Measurements from ENCODE around the gene PTPRH.

The PTPRH gene

DNA sequence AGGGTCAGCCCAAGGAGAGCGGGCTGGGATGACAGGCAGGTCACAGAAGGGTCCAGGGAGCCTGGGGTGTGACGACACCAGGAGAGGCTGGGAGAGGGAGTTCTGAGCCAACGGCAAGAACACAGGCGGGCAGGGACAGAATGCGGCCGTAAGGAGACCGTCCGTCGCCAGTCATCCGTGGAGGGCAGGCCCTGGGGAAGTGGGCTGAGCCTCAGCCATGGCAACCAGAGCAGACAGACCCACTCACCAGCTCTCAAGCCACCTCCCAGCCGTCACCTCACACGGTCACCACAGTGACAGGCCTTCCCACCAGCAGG is 22.9 kb upstream of the PTPRH start:
- no peak for FAIRE-seq
- DNase-seq (ENCODE audit: insufficient read length, low spot score): no peak
- no peak for TF ChIP-seq PAX5 (IDR thresholded peaks at IDR 0.05; ENCODE audit: insufficient read depth, low read length, severe bottlenecking)
- TF ChIP-seq POU2F2 (IDR thresholded peaks at IDR 0.05; ENCODE audit: low read depth, low read length): no peak
- no peak for TF ChIP-seq POLR2AphosphoS5 (IDR thresholded peaks at IDR 0.05; ENCODE audit: low read depth, low read length)
- TF ChIP-seq TAF1 (IDR thresholded peaks at IDR 0.05; ENCODE audit: low read depth, low read length): no peak
- no peak for TF ChIP-seq POLR2A (IDR thresholded peaks at IDR 0.05; ENCODE audit: low read depth, low read length)
- TF ChIP-seq SPI1 (IDR thresholded peaks at IDR 0.05; ENCODE audit: low read depth, low read length): no peak

GRCh38 chr19:55231391-55232285 is 22.3 kb upstream of the PTPRH start:
- FAIRE-seq (no peak), DNase-seq (ENCODE audit: insufficient read length, low spot score) (no peak)
- no peak for TF ChIP-seq PAX5 (IDR thresholded peaks at IDR 0.05; ENCODE audit: insufficient read depth, low read length, severe bottlenecking)
- TF ChIP-seq POLR2A (IDR thresholded peaks at IDR 0.05; ENCODE audit: low read depth, low read length): no peak
- TF ChIP-seq POLR2AphosphoS5 (IDR thresholded peaks at IDR 0.05; ENCODE audit: low read depth, low read length): no peak
- TF ChIP-seq POU2F2 (IDR thresholded peaks at IDR 0.05; ENCODE audit: low read depth, low read length): no peak
- TF ChIP-seq TAF1 (IDR thresholded peaks at IDR 0.05; ENCODE audit: low read depth, low read length): no peak
- no peak for TF ChIP-seq SPI1 (IDR thresholded peaks at IDR 0.05; ENCODE audit: low read depth, low read length)

- DNase-seq (ENCODE audit: insufficient read length, low spot score) (no peak), FAIRE-seq (no peak)
- TF ChIP-seq POU2F2 (IDR thresholded peaks at IDR 0.05; ENCODE audit: low read depth, low read length): no peak
- no peak for TF ChIP-seq SPI1 (IDR thresholded peaks at IDR 0.05; ENCODE audit: low read depth, low read length)
- no peak for TF ChIP-seq PAX5 (IDR thresholded peaks at IDR 0.05; ENCODE audit: insufficient read depth, low read length, severe bottlenecking)
Observed at GRCh38 chr19:55230780-55231179, 21.5 kb upstream of the PTPRH start.

GRCh38 chr19:55230329-55230728 is 21.0 kb upstream of the PTPRH start:
- TF ChIP-seq POLR2AphosphoS5 (IDR thresholded peaks at IDR 0.05; ENCODE audit: low read depth, low read length) (no peak), POU2F2 (IDR thresholded peaks at IDR 0.05; ENCODE audit: low read depth, low read length) (no peak), TAF1 (IDR thresholded peaks at IDR 0.05; ENCODE audit: low read depth, low read length) (no peak), PAX5 (IDR thresholded peaks at IDR 0.05; ENCODE audit: insufficient read depth, low read length, severe bottlenecking) (no peak), SPI1 (IDR thresholded peaks at IDR 0.05; ENCODE audit: low read depth, low read length) (no peak), POLR2A (IDR thresholded peaks at IDR 0.05; ENCODE audit: low read depth, low read length) (no peak)
- no peak for DNase-seq (ENCODE audit: insufficient read length, low spot score)
- no peak for FAIRE-seq

DNA sequence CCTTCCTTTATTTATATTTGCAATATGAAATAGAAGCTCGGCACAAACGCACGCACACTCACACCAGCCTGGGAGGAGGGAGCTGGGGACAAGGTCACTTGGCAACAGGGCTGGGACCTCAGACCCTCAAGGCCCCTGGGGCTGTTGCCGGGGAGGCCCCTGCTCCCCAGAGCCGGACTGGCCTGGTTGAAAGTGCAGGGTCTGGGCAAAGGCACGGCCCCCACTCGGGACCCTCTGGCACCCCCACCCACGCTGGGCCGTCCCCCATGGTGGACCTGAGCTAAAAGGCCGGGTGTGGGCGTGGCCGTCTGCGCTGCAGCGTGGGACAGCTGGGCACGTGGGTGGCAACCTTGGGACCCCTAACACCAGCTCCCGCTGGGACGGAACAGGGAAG is 20.5 kb upstream of the PTPRH start:
- TF ChIP-seq SPI1 (IDR thresholded peaks at IDR 0.05; ENCODE audit: low read depth, low read length) (no peak), POLR2AphosphoS5 (IDR thresholded peaks at IDR 0.05; ENCODE audit: low read depth, low read length) (no peak), PAX5 (IDR thresholded peaks at IDR 0.05; ENCODE audit: insufficient read depth, low read length, severe bottlenecking) (no peak), TAF1 (IDR thresholded peaks at IDR 0.05; ENCODE audit: low read depth, low read length) (no peak), POU2F2 (IDR thresholded peaks at IDR 0.05; ENCODE audit: low read depth, low read length) (no peak)
- no peak for FAIRE-seq
- no peak for DNase-seq (ENCODE audit: insufficient read length, low spot score)

DNA sequence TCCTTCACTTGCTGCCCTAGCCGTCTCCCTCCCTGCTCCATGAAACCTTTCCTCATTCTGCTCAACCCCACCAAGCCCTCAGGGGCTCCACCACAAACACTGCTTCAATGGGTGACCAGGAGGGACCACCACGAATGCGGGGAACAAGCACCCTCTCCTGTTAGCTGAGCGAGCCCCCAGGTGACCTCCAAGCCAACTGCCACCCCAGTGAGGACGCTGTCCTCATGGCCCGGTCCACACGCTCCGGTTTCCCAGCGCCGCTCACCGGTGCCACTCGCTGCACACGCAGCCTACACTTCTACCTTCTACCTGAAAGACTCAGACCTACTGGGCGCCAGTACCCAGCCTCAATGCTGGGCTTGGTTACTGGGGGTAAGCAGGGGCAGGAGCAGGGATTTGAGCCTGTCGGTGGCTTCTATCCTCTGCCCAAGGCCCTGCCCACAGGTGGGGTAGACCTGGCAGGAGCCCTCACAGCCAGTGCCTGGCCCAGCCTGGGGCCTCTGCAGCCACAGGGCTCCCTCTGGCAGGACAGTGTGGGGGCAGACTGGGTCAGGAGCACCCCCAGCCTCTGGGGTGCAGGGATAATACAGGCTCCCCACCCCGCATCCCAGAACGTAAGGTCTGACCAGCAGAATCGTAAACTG is 20.0 kb upstream of the PTPRH start:
- DNase-seq (ENCODE audit: insufficient read length, low spot score) (no peak), FAIRE-seq (no peak)
- TF ChIP-seq SPI1 (IDR thresholded peaks at IDR 0.05; ENCODE audit: low read depth, low read length): no peak
- TF ChIP-seq TAF1 (IDR thresholded peaks at IDR 0.05; ENCODE audit: low read depth, low read length): no peak
- no peak for TF ChIP-seq POLR2AphosphoS5 (IDR thresholded peaks at IDR 0.05; ENCODE audit: low read depth, low read length)
- TF ChIP-seq PAX5 (IDR thresholded peaks at IDR 0.05; ENCODE audit: insufficient read depth, low read length, severe bottlenecking): no peak
- TF ChIP-seq POU2F2 (IDR thresholded peaks at IDR 0.05; ENCODE audit: low read depth, low read length): no peak
- no peak for TF ChIP-seq POLR2A (IDR thresholded peaks at IDR 0.05; ENCODE audit: low read depth, low read length)

DNA sequence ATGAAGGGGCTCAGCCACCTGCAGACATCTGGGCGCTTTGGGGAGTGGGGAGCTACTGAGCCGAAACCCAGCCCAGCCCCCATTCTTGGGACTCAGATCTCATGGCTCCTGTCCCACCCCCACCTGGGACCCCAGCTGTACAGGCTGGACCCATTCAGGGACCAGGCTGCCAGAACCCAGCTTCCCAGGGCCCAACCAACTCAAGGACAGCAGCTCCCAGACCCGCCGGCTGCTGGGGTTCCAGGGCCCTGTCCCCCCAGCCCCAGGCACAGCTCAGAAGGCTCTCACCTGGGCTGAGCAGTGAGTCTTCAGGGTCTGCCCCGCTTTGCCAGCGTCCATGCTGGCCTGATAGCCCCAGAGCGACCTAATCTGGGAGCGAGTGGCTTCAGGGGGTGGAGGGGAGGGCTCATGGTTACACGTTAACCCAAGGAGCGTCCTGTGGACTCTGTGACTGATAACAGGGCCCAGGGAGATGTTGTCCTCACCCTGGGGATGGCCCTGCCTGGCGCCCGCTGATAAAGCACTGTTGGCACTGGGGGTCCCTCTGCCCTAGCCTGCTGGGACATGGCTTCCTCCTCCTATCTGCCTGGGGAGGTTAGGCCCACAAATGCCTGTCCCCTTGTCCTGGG is 19.2 kb upstream of the PTPRH start, which contains the start of gene TMEM86B:
Gene TMEM86B, minus strand, starts transcription at position 361 of the 629 bp plus-strand sequence. Its CDS starts 22 bp downstream, at position 339.
- DNase-seq (ENCODE audit: insufficient read length, low spot score) (no peak), FAIRE-seq (no peak)
- TF ChIP-seq POLR2AphosphoS5 (IDR thresholded peaks at IDR 0.05; ENCODE audit: low read depth, low read length) (no peak), SPI1 (IDR thresholded peaks at IDR 0.05; ENCODE audit: low read depth, low read length) (no peak), PAX5 (IDR thresholded peaks at IDR 0.05; ENCODE audit: insufficient read depth, low read length, severe bottlenecking) (no peak), TAF1 (IDR thresholded peaks at IDR 0.05; ENCODE audit: low read depth, low read length) (no peak), POLR2A (IDR thresholded peaks at IDR 0.05; ENCODE audit: low read depth, low read length) (no peak), POU2F2 (IDR thresholded peaks at IDR 0.05; ENCODE audit: low read depth, low read length) (no peak)

- no peak for TF ChIP-seq PAX5 (IDR thresholded peaks at IDR 0.05; ENCODE audit: insufficient read depth, low read length, severe bottlenecking)
- TF ChIP-seq POLR2A (IDR thresholded peaks at IDR 0.05; ENCODE audit: low read depth, low read length): no peak; the same call in 1 of the 2 replicates
- no peak for TF ChIP-seq POLR2AphosphoS5 (IDR thresholded peaks at IDR 0.05; ENCODE audit: low read depth, low read length)
- TF ChIP-seq TAF1 (IDR thresholded peaks at IDR 0.05; ENCODE audit: low read depth, low read length): no peak
- no peak for TF ChIP-seq POU2F2 (IDR thresholded peaks at IDR 0.05; ENCODE audit: low read depth, low read length)
- no peak for TF ChIP-seq SPI1 (IDR thresholded peaks at IDR 0.05; ENCODE audit: low read depth, low read length)
- DNase-seq (ENCODE audit: insufficient read length, low spot score) (no peak), FAIRE-seq (no peak)
Observed at GRCh38 chr19:55228015-55228391, 18.7 kb upstream of the PTPRH start.
